ENCODE measurements around the gene UIMC1. TPM values are rescaled to one million over a fixed set of nuclear protein-coding genes. Genes with fewer than 3 reads are reported as not detected.

UIMC1 gene
- total and polyA plus RNA-seq, 2 experiments from 2014 or later: 12.6 to 28.2 TPM

DNA sequence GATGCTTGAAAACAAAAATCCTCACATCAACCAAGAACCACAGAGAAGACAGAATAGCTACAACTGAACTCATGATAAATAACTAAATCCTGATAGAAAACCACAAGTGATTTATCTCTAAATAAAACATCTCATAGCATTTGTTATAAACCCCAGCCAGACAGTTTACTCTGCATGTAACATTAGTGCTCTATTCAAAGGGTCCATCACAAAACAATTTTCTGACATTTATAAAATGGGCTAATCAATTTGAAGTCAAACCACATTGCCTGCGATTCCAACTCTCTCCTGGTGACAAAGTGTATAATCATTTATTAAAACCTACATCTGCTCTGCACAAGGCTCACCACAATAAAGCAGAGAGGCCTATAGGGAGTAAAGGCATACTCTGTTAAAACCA is 49.8 kb downstream of the UIMC1 start:
- H3K4me2 ChIP-seq: no peak overlapping the region
- H3K79me2 ChIP-seq: peaks cover 7% of the 10 kb centered on the region
- no peak for DNase-seq (ENCODE audit: low spot score)
- H3K4me3 ChIP-seq: no peak overlapping the region
- no peaks in the 10 kb centered on the region for H4K20me1 ChIP-seq (ENCODE audit: insufficient read depth, poor library complexity, severe bottlenecking)
- no peak for TF ChIP-seq EZH2 (IDR thresholded peaks at IDR 0.05; ENCODE audit: borderline replicate concordance)
- TF ChIP-seq EZH2phosphoT487 (IDR thresholded peaks at IDR 0.05; ENCODE audit: low read depth, severe bottlenecking, unreplicated experiment): no peak
- TF ChIP-seq, protein P1, sequence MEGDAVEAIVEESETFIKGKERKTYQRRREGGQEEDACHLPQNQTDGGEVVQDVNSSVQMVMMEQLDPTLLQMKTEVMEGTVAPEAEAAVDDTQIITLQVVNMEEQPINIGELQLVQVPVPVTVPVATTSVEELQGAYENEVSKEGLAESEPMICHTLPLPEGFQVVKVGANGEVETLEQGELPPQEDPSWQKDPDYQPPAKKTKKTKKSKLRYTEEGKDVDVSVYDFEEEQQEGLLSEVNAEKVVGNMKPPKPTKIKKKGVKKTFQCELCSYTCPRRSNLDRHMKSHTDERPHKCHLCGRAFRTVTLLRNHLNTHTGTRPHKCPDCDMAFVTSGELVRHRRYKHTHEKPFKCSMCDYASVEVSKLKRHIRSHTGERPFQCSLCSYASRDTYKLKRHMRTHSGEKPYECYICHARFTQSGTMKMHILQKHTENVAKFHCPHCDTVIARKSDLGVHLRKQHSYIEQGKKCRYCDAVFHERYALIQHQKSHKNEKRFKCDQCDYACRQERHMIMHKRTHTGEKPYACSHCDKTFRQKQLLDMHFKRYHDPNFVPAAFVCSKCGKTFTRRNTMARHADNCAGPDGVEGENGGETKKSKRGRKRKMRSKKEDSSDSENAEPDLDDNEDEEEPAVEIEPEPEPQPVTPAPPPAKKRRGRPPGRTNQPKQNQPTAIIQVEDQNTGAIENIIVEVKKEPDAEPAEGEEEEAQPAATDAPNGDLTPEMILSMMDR (IDR thresholded peaks at IDR 0.05; ENCODE audit: poor library complexity): no peak
- no peak overlapping the region for H3K27ac ChIP-seq
- WGBS (ENCODE audit: low lambda C conversion rate, missing lambda C conversion rate): 100% methylated on average over 1 of the region's 1 CpG
- H3K4me1 ChIP-seq (ENCODE audit: insufficient read depth): no peaks in the 10 kb centered on the region
- H3K9me3 ChIP-seq (ENCODE audit: low read depth): no peaks in the 10 kb centered on the region
- H3K9me2 ChIP-seq (replicated peaks; ENCODE audit: insufficient read depth): no peaks in the 10 kb centered on the region
- H2AFZ ChIP-seq: no peak overlapping the region
- no peaks in the 10 kb centered on the region for H3K36me3 ChIP-seq (replicated peaks; ENCODE audit: insufficient read depth, low read depth)
- no peaks in the 10 kb centered on the region for H3K27me3 ChIP-seq

DNA sequence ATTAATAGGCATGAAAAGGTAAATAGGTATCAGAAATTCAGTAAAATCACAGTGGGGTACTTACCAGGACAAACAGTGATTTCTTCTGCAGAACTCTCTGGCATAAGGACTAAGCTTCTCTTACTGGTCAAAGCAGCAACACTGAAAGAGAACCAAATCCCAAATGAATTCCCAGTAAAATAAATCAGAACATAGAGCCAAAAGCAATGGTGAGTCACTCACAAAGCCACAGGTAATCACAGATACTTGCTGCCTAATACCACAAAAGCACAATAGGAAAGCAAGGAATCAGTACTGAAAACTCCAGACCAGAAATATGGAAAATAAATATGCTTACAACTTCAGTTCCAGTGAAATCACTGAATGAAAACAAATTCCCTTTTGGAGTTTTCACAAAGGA is 50.7 kb downstream of the UIMC1 start:
- no peak for DNase-seq (ENCODE audit: low spot score)
- Histone ChIP-seq H4K20me1 (ENCODE audit: insufficient read depth, poor library complexity, severe bottlenecking) (no peaks in the 10 kb centered on the region), H3K27me3 (no peaks in the 10 kb centered on the region), H3K27ac (no peak overlapping the region), H2AFZ (no peak overlapping the region), H3K9me3 (ENCODE audit: low read depth) (no peaks in the 10 kb centered on the region), H3K4me2 (no peak overlapping the region), H3K79me2 (peaks cover 7% of the 10 kb centered on the region), H3K36me3 (replicated peaks; ENCODE audit: insufficient read depth, low read depth) (no peaks in the 10 kb centered on the region), H3K9me2 (replicated peaks; ENCODE audit: insufficient read depth) (no peaks in the 10 kb centered on the region), H3K4me3 (no peak overlapping the region), H3K4me1 (ENCODE audit: insufficient read depth) (no peaks in the 10 kb centered on the region)
- no peak for TF ChIP-seq EZH2 (IDR thresholded peaks at IDR 0.05; ENCODE audit: borderline replicate concordance)
- TF ChIP-seq, protein P1 (IDR thresholded peaks at IDR 0.05; ENCODE audit: poor library complexity): no peak
- no peak for TF ChIP-seq EZH2phosphoT487 (IDR thresholded peaks at IDR 0.05; ENCODE audit: low read depth, severe bottlenecking, unreplicated experiment)

DNA sequence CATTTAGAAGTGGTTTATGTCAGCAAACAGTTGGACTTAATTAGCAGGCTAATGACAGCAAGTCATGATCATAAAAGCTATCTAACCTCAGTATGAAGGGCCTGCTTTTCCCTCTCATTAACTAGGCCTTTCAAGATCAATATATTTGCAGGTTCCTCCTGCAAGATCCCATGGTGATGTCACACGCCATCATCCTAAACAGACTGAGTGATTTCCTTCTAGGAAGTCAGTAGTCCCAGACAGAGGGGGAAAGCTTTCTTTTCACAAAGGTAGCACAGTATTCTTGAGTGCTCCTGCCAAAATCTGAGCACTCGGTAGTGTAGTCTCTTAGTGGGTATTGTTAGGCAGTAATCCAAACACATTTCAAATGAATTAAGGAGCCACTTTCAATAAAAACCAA is 52.5 kb downstream of the UIMC1 start:
- peaks cover 7% of the 10 kb centered on the region for H3K79me2 ChIP-seq
- no peaks in the 10 kb centered on the region for H3K27me3 ChIP-seq
- H4K20me1 ChIP-seq (ENCODE audit: insufficient read depth, poor library complexity, severe bottlenecking): no peaks in the 10 kb centered on the region
- no peak overlapping the region for H3K4me2 ChIP-seq
- no peak overlapping the region for H3K27ac ChIP-seq
- no peak overlapping the region for H3K4me3 ChIP-seq
- no peak for DNase-seq (ENCODE audit: low spot score)
- no peaks in the 10 kb centered on the region for H3K4me1 ChIP-seq (ENCODE audit: insufficient read depth)
- TF ChIP-seq EZH2 (IDR thresholded peaks at IDR 0.05; ENCODE audit: borderline replicate concordance) (no peak), EZH2phosphoT487 (IDR thresholded peaks at IDR 0.05; ENCODE audit: low read depth, severe bottlenecking, unreplicated experiment) (no peak)
- TF ChIP-seq, protein P1 (IDR thresholded peaks at IDR 0.05; ENCODE audit: poor library complexity): no peak
- no peaks in the 10 kb centered on the region for H3K36me3 ChIP-seq (replicated peaks; ENCODE audit: insufficient read depth, low read depth)
- no peaks in the 10 kb centered on the region for H3K9me2 ChIP-seq (replicated peaks; ENCODE audit: insufficient read depth)
- WGBS (ENCODE audit: low lambda C conversion rate, missing lambda C conversion rate): 73% methylated on average over 2 of the region's 2 CpGs
- H3K9me3 ChIP-seq (ENCODE audit: low read depth): no peaks in the 10 kb centered on the region
- no peak overlapping the region for H2AFZ ChIP-seq
